ENCODE measurements around the gene SNX24.

SNX24 gene

GRCh38 chr5:122933956-122934355, 88.5 kb downstream of the SNX24 start:
- H3K9me3 ChIP-seq (ENCODE audit: insufficient read depth, low read length) = no peaks in the 10 kb centered on the region
- H3K27ac ChIP-seq (ENCODE audit: low read depth, low read length) = no peak overlapping the region
- no peak overlapping the region for H2AFZ ChIP-seq (ENCODE audit: low read depth, low read length, severe bottlenecking)
- no peaks in the 10 kb centered on the region for H3K27me3 ChIP-seq (ENCODE audit: low read length)
- no peaks in the 10 kb centered on the region for H4K20me1 ChIP-seq (ENCODE audit: low read depth, low read length)
- H3K79me2 ChIP-seq (ENCODE audit: insufficient read depth, low read length) = no peaks in the 10 kb centered on the region
- no peak overlapping the region for H3K4me3 ChIP-seq (ENCODE audit: insufficient read depth, low read length, poor library complexity, severe bottlenecking)
- no peaks in the 10 kb centered on the region for H3F3A ChIP-seq (ENCODE audit: insufficient read depth)
- no peak overlapping the region for H3K9ac ChIP-seq (ENCODE audit: low read length)
- H3K36me3 ChIP-seq (ENCODE audit: low read length) = no peaks in the 10 kb centered on the region
- H3K4me2 ChIP-seq (ENCODE audit: low read depth, low read length, poor library complexity, severe bottlenecking) = no peak overlapping the region
- H3K9me2 ChIP-seq (replicated peaks; ENCODE audit: insufficient read depth, low read length) = no peaks in the 10 kb centered on the region
- TF ChIP-seq, protein P1, sequence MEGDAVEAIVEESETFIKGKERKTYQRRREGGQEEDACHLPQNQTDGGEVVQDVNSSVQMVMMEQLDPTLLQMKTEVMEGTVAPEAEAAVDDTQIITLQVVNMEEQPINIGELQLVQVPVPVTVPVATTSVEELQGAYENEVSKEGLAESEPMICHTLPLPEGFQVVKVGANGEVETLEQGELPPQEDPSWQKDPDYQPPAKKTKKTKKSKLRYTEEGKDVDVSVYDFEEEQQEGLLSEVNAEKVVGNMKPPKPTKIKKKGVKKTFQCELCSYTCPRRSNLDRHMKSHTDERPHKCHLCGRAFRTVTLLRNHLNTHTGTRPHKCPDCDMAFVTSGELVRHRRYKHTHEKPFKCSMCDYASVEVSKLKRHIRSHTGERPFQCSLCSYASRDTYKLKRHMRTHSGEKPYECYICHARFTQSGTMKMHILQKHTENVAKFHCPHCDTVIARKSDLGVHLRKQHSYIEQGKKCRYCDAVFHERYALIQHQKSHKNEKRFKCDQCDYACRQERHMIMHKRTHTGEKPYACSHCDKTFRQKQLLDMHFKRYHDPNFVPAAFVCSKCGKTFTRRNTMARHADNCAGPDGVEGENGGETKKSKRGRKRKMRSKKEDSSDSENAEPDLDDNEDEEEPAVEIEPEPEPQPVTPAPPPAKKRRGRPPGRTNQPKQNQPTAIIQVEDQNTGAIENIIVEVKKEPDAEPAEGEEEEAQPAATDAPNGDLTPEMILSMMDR (IDR thresholded peaks at IDR 0.05; ENCODE audit: insufficient read depth, low read length, poor library complexity, severe bottlenecking) = no peak
- TF ChIP-seq EZH2phosphoT487 (conservative IDR thresholded peaks at IDR 0.05; ENCODE audit: low read length) = no peak

- TF ChIP-seq, protein P1 (IDR thresholded peaks at IDR 0.05; ENCODE audit: insufficient read depth, low read length, poor library complexity, severe bottlenecking) = no peak
- TF ChIP-seq EZH2phosphoT487 (conservative IDR thresholded peaks at IDR 0.05; ENCODE audit: low read length) = no peak
- Histone ChIP-seq H3K4me2 (ENCODE audit: low read depth, low read length, poor library complexity, severe bottlenecking) (no peak overlapping the region), H3K27ac (ENCODE audit: low read depth, low read length) (no peak overlapping the region), H3K9ac (ENCODE audit: low read length) (no peak overlapping the region), H3K4me3 (ENCODE audit: insufficient read depth, low read length, poor library complexity, severe bottlenecking) (no peak overlapping the region), H3K9me3 (ENCODE audit: insufficient read depth, low read length) (no peaks in the 10 kb centered on the region), H3K27me3 (ENCODE audit: low read length) (no peaks in the 10 kb centered on the region), H3K79me2 (ENCODE audit: insufficient read depth, low read length) (no peaks in the 10 kb centered on the region), H2AFZ (ENCODE audit: low read depth, low read length, severe bottlenecking) (no peak overlapping the region), H3K36me3 (ENCODE audit: low read length) (no peaks in the 10 kb centered on the region), H4K20me1 (ENCODE audit: low read depth, low read length) (no peaks in the 10 kb centered on the region), H3F3A (ENCODE audit: insufficient read depth) (no peaks in the 10 kb centered on the region), H3K9me2 (replicated peaks; ENCODE audit: insufficient read depth, low read length) (no peaks in the 10 kb centered on the region)
These were observed 90.7 kb downstream of the SNX24 start for GRCh38 chr5:122936088-122936487.

DNA sequence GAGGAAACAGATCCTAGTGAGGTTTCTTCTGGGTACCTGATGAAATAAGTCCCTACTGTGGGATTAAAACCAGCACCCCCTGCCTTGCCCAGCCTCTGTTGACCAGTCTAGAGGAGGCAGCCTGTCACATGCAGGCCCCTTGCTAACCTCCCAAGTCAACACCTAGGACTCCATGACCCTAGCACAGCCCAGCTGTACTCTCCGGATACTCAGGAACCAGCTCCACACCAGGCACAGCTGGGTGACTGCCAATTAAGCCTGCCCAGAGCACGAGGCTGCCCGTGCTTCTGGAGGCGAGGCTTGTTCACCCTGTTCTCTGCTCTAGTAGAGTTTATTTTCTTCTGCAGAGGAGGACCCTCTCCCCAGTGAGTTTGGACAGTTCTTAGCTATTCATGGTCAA, 92.5 kb downstream of the SNX24 start:
- Histone ChIP-seq H3K27ac (ENCODE audit: low read depth, low read length) (no peak overlapping the region), H4K20me1 (ENCODE audit: low read depth, low read length) (no peaks in the 10 kb centered on the region), H3K27me3 (ENCODE audit: low read length) (no peaks in the 10 kb centered on the region), H3K4me2 (ENCODE audit: low read depth, low read length, poor library complexity, severe bottlenecking) (no peak overlapping the region), H2AFZ (ENCODE audit: low read depth, low read length, severe bottlenecking) (no peak overlapping the region), H3K9me2 (replicated peaks; ENCODE audit: insufficient read depth, low read length) (no peaks in the 10 kb centered on the region), H3F3A (ENCODE audit: insufficient read depth) (no peaks in the 10 kb centered on the region), H3K9ac (ENCODE audit: low read length) (no peak overlapping the region), H3K79me2 (ENCODE audit: insufficient read depth, low read length) (no peaks in the 10 kb centered on the region), H3K4me3 (ENCODE audit: insufficient read depth, low read length, poor library complexity, severe bottlenecking) (no peak overlapping the region), H3K9me3 (ENCODE audit: insufficient read depth, low read length) (no peaks in the 10 kb centered on the region), H3K36me3 (ENCODE audit: low read length) (no peaks in the 10 kb centered on the region)
- TF ChIP-seq, protein P1 (IDR thresholded peaks at IDR 0.05; ENCODE audit: insufficient read depth, low read length, poor library complexity, severe bottlenecking) = no peak
- no peak for TF ChIP-seq EZH2phosphoT487 (conservative IDR thresholded peaks at IDR 0.05; ENCODE audit: low read length)

All from SU-DHL-6 (cell line).